ENCODE data around the gene SUPT16H.
"Not testable (repeated sequence)": the region's sequence is repeated elsewhere in the genome, so short reads cannot be mapped to it uniquely, and the experiment has no call there.

SUPT16H gene

DNA sequence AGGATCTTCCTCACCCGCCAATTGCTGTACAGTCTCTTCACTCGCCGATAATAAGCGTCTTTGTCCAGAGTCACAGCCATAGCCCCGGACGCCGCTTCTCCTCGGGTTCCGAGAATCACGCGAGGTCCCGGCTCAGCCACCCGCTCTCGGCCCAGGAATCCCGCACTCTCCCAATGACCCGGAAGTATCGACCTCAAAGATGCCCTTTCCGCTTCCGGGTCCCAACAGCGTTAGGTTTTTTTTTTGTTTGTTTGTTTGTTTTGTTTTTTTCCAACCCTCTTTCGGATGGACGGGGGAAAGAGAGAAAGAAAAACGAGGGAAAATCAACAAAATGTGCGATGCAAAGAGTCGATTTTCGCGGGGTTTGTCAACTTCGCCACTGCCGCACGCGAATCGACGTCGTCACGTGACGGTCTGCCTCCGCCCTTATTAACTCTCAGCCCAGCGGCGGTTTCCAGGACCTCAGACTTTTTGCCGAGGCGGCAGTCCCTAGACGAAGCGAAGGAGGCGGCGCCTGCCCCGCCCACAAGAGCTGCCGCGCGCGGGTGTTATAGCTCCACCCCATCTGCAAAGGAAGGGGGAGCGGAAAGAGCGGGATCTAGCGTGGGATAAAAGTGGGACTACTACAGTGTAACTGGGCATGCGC lies at the start of gene SUPT16H:
Gene SUPT16H (minus strand): TSS at position 172 of the 646 bp plus-strand sequence. CDS start 92 bp downstream, at position 80.
- peak; percentile 35 to 97 (median 87) for DNase-seq

DNA sequence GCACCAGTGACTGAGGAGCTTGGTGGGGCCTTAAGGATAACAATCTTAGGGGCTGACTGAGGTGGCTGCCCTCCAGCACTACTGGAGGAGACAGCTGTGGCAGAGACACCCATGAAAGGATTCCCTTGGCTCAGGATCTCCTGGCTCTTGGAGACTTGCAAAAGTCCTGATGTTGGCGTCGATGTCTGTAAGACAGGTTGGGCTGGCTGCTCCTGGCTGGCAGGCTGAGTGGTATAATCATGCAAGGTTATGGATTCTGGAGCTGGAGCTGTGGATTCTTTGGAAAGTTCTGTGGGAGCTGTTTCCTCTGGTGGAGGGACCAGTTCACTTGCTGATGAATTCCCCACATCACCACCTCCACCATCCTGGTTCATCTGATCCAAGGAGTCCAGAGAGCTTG lies 47.3 kb upstream of the SUPT16H start:
- no peak for DNase-seq

- DNase-seq, result peak in 1 of 56 donors; percentile 17
Observed at GRCh38 chr14:21428930-21429329, 45.1 kb upstream of the SUPT16H start.

- no peak for DNase-seq
Observed at GRCh38 chr14:21426692-21427091, 42.9 kb upstream of the SUPT16H start.

DNA sequence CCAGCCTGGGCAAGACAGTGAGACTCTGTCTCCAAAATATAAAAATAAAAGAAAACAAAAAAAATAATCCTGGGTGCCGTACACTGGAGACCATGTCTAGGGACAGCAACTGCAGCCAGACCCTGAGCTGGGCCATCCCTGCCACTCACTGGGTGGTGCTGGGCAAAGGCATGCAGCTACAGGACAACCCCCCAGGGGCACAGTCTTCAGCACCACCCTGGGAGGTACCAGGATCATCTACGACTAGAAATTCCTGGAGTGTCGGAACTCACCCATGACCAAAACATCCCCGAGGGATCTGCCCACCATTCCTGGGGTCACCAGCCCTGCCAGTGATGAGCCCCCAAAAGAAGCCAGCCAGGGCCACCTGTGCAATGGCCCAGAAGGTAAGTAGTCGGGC lies 35.7 kb upstream of the SUPT16H start:
- no peak for DNase-seq

DNA sequence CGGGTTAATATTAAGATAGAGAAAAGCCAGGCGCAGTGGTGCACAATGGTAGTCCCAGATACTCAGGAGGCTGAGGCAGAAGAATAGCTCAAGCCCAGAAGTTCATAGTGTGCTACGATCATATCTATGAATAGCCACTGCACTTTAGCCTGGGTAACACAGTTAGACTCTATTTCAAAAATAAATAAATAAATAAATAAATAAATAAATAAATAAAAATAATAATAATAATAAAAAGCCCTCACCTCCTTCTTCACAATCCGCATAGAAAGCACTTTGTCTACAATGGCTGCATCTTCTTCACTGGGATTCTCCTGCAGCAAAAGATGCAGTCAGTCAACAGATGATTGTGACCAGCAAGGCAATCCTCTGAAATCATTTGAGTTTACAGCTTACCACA lies 31.5 kb upstream of the SUPT16H start:
- DNase-seq, result no peak

DNA sequence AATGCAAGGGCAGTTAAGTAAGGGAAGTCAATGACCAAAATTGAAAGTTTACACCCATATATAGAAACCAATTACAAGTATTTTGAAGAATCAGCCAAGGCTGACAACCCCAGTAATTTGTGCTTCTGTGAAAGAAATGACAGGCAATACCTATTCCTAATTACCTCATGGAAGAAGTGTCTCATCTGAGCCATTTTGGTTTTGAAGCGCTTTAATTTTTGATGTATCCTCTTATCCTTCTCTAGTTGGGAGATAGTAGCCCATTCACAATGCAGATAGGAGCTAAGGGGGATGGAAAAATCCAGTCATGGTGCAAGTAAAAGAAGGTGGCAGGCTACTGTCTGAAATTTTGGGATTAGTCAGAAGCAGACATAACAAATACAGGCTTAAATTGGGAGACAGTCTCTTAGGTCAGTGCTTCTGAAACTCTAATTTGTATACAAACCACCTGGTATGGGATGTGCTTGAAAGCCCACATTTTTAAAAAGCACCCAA lies 30.4 kb upstream of the SUPT16H start:
- no peak for DNase-seq

DNA sequence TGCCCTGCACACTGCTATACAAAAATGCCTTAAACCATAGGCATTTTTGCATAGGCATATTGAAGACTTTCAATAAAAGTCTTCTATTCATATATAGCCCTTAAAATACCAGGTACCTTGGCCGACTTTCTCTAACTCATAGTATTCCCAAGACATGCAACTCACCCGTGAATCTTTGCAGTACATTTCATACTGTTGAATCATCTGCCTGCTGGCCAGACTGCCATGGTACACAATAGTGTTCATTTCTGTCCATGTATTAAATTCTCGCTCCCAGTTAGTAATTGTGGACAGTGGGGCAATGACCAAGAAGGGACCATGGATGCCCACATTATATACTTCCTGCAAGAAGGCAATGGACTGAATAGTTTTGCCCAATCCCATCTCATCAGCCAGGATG lies 24.3 kb upstream of the SUPT16H start:
- DNase-seq, result no peak

DNA sequence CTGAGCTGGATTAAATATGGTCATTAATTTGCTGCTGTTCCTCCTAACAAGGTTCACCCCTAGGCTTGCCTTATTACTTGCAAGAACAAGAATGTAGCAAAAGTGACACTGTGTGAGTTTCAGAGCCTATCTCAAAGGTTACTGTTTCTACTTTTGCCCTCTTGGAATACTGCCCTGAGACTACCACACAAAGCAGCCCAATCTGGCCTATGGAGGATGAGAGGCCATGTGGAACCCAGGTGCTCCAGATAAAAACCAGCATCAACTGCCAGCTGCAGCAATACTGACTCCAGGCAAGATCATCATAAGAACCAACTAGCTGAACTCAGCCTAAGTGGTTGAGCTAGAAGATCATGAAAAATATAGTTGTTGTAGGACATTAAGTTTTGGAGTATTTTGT lies 22.4 kb upstream of the SUPT16H start:
- DNase-seq, result no peak

DNA sequence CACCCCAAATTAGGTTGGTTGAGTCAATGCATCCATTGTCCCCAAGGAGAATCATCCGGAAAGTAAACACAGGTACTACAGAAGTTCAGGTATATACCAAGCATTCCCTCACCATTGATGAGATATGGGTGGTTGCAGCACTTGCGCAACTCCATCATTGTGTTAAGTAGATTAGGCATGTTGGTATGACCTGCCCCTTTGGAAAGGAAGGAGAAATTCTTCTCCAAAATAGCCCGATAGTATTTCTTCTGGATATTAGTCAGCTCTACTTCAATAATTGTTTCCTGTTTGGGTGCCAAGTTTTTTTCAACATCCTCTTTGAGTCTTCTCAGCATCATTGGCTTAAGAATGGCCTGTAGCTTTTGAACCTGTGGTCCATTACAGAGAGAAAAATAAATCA lies 21.3 kb upstream of the SUPT16H start:
- DNase-seq, result no peak

DNA sequence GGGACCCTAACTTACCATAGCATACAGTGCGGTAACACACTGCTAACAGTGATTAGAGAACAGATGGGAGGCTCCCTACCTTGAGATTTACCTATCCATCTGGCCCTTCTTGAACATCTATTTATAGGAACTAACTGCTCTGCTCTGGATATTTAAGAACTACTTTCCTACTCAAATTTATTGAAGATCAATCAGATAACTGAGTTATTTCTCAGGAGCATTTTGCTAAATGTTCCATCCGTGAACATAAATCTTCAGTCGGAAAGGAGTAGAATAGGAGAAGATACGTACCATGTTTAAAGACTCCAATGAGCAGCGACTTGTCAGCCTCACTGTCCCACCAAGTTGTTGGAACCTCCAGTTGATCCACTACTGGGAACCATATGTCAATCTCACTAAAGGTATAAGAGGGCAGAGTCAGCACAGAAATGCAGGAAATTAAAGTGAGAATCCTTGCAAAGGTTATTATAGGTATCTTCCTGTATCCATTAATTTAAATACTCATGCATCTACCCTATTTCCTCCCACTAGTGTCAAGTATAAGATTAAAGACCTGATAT lies 15.6 kb upstream of the SUPT16H start:
- DNase-seq, result no peak

DNA sequence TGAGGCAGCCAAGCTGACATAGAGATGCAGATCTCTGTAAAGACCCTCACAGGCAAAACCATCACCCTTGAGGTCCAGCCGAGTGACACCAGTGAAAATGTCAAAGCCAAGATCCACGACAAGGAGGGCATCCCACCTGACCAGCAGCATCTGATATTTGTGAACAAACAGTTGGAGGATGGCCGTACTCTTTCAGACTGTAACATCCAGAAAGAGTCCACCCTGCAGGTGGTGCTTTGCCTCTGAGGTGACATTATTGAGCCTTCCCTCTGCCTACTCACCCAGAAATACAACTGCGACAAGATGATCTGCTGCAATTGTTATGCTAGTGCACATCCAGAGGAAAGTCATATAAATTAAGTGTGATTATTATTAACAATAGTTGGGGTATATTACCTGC lies 15.1 kb upstream of the SUPT16H start:
- DNase-seq, result no peak

- DNase-seq, result no peak
Observed at GRCh38 chr14:21395450-21395849, 11.6 kb upstream of the SUPT16H start.

DNA sequence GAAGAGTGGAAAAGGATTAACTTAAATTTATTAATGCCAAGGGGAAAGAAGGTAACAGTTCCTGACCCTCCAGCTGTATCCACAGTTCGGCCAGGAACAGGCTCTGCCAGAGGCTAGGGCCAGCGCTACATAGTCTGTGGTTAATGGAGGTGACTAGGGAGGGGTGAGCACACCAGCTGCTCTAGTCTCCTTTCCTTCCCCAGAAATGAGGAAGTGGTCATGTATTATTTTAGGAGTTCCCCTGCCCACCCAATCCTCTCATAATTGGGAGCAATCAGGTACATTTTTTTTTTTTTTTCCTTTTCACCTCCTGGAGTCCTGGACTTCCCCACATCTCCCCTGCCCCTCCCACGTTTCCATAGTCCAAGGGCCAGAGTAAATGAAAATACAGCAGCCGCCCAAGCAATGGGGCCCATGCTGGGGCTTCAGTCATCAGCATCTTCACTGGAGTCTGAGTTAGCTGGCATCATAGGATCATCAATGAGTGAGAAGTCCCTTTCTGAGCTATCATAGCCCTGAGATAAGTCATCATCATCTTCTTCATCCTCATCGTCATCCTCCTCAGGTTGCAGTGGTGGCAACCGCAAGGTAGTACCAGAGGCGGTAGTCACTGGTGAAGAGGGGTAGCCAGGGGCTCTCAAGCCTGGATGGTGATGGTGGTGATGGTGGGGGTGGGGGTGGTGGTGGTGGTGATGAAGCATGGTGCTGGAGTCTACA lies 1.5 kb upstream of the SUPT16H start:
- peak in 2 of 56 donors; percentile 1 to 10 for DNase-seq

DNA sequence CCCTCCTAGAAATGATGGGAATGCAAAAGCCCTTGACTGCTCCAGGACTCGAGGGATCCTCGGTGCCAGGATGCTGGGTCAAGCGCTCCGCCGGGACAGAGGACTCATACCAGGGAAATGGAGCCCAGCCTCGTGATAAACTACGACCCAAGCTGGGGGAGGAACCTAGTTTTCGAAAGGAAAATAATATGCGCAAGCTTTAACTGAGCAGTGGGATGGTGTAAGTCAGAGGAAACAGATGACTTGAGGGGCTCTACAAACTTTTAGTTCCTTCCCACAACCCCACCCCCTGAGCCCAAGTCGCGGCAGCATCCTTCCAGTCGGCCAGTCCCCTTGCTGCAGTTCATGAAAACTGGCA lies 654 bp upstream of the SUPT16H start:
- DNase-seq, result no peak

GRCh38 chr14:21382886-21383847 lies 652 bp downstream of the SUPT16H start:
- DNase-seq, result peak in 21 of 56 donors; percentile 3 to 57 (median 31)

DNA sequence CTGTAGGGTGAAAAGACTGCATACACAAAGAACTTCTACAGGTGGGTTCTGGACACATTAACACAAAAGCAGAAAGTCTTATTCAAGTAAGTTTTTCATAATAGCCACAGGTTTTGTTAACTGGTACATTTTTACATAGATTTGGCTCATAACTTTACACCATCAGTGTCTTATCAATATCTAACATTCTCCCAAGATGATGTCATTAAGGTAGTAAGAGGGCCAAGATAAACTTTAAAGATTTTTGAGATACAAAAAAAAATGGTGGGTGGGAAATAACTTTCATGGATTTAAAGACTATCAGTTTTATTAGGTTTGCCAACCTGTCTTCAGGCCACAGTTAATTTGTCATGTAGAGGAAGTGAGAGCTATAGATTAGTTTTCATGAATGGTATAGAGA lies 1.7 kb downstream of the SUPT16H start:
- no peak for DNase-seq

DNA sequence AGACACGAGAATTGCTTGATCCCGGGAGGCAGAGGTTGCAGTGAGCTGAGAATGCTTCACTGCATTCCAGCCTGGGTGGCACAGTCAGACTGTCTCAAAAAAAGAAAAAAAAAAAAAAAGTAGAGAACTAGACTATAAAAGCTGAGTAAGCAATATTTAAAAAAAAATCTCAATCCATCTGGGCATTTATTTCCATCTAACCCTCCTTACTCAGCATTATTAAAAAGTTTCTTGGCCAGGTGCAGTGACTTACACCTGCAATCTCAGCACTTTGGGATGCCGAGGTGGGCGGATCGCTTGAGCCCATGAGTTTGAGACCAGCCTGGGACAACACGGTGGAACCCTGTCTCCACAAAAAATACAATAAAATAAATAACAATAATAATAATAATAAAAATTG lies 4.5 kb downstream of the SUPT16H start:
- DNase-seq, result no peak

DNA sequence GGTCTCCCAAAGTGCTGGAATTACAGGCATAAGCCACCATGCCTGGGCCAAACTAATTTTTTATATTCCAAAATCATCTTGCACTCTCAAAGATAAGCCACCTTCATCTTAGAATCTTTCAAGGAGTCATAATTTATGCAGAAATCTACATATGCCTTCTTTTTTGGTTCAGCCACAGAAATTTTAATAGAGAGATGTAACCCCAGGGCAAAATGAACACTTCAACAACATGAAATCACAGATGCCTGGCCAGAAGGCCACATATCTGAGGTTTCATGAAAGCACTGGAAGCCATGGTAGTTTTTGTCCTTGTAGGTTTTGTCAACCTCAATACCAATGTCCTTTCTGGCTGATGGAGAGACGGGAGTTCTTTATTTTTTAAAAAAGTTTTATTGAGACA lies 9.8 kb downstream of the SUPT16H start:
- DNase-seq, result no peak

- not testable (repeated sequence) for DNase-seq
Observed at GRCh38 chr14:21372814-21373213, 11.0 kb downstream of the SUPT16H start.

GRCh38 chr14:21369949-21370679 lies 13.7 kb downstream of the SUPT16H start:
- no peak for DNase-seq

All from nucleus accumbens (tissue), 56 donors.